GM12891 (cell line): ENCODE results near the gene RSPH1.

Experiments
- POLR2A ChIP-seq: IDR thresholded peaks from 2 replicates; pipeline ENCODE4 v1.6.1; 2011; ENCODE audit warnings: low read depth, low read length, control low read depth
- POLR2AphosphoS5 ChIP-seq: IDR thresholded peaks from 2 replicates; pipeline ENCODE4 v1.6.1; 2011; ENCODE audit warnings: low read depth, low read length, control low read depth
- POU2F2 ChIP-seq: IDR thresholded peaks from 2 replicates; pipeline ENCODE4 v1.6.1; 2011; ENCODE audit warnings: low read depth, mild to moderate bottlenecking, control low read depth, low read length, moderate library complexity
- SPI1 ChIP-seq: IDR thresholded peaks from 2 replicates; pipeline ENCODE4 v1.6.1; 2011; ENCODE audit warnings: low read depth, low read length, control low read depth
- TAF1 ChIP-seq: IDR thresholded peaks from 2 replicates; pipeline ENCODE4 v1.6.1; 2011; ENCODE audit warnings: low read depth, low read length, control low read depth

DNA sequence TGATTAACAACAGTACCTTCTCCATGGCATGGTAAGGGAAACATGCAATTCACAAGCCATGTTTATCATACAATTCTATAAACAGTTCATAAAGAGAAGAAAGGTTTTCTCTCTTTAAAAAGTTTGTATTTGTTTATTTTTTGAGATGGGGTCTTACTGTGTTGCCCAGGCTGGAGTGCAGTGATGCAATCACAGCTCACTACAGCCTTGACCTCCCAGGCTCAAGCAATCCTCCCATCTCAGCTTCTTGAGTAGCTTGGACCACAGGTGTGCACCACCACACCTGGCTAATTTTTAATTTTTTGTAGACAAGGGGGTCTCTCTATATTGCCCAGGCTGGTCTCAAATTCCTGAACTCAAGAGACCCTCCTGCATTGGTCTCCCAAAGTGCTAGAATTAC, 45.6 kb upstream of the RSPH1 start:
- TF ChIP-seq POLR2A (no peak), POLR2AphosphoS5 (no peak), TAF1 (no peak), SPI1 (no peak), POU2F2 (no peak)
